ENCODE results near the gene ZNF470.

Gene ZNF470
- 1.6 to 4.6 reads per million in 2 donors for total RNA-seq

- peak; percentile 56 to 91 (median 79) for DNase-seq
These were observed at the start of gene ZNF470 for GRCh38 chr19:56567274-56568120. Gene ZNF470, plus strand, starts transcription at chr19:56567468. Its CDS starts 2,844 bp downstream, at chr19:56570312.

- no peak for DNase-seq
These were observed 41.9 kb upstream of the ZNF470 start for GRCh38 chr19:56525214-56525860.

GRCh38 chr19:56537442-56537841 lies 29.8 kb upstream of the ZNF470 start:
- no peak for DNase-seq

- DNase-seq, result peak; percentile 61 to 87 (median 85)
These were observed 29.0 kb upstream of the ZNF470 start for GRCh38 chr19:56538254-56538760.

- DNase-seq, result peak in 1 of 5 experiments; percentile 33
These were observed 28.5 kb upstream of the ZNF470 start, which contains the start of gene ZFP28 for GRCh38 chr19:56538761-56539263. Gene ZFP28, plus strand, starts transcription at chr19:56538948. Its CDS starts 71 bp downstream, at chr19:56539019.

- no peak for DNase-seq
These were observed 23.5 kb upstream of the ZNF470 start for GRCh38 chr19:56543776-56544175.

GRCh38 chr19:56547535-56547934 lies 19.7 kb upstream of the ZNF470 start:
- DNase-seq, result no peak

GRCh38 chr19:56554272-56554869 lies 12.9 kb upstream of the ZNF470 start:
- DNase-seq, result no peak

GRCh38 chr19:56562766-56563165 lies 4.5 kb upstream of the ZNF470 start:
- DNase-seq, result no peak

- DNase-seq, result peak in 2 of 5 experiments; percentile 10 to 11
These were observed 379 bp upstream of the ZNF470 start for GRCh38 chr19:56566904-56567273.

GRCh38 chr19:56572589-56572988 lies 5.3 kb downstream of the ZNF470 start:
- no peak for DNase-seq

- no peak for DNase-seq
These were observed 6.6 kb downstream of the ZNF470 start for GRCh38 chr19:56573914-56574313.

- no peak for DNase-seq
These were observed 10.7 kb downstream of the ZNF470 start for GRCh38 chr19:56577719-56578602.

- no peak for DNase-seq
These were observed 27.1 kb downstream of the ZNF470 start for GRCh38 chr19:56594446-56594782.

GRCh38 chr19:56594783-56595547 lies 27.7 kb downstream of the ZNF470 start, which contains the start of gene ZNF71:
Gene ZNF71, plus strand, starts transcription at chr19:56595302. Its CDS starts 6,257 bp downstream, at chr19:56601559.
- peak; percentile 64 to 89 (median 80) for DNase-seq

- no peak for DNase-seq
These were observed 28.3 kb downstream of the ZNF470 start for GRCh38 chr19:56595548-56595899.

GRCh38 chr19:56596676-56597075 lies 29.4 kb downstream of the ZNF470 start:
- DNase-seq, result no peak

- DNase-seq, result no peak
These were observed 30.4 kb downstream of the ZNF470 start for GRCh38 chr19:56597696-56598095.

GRCh38 chr19:56601375-56601774 lies 34.1 kb downstream of the ZNF470 start:
- DNase-seq, result no peak

- DNase-seq, result no peak
These were observed 36.6 kb downstream of the ZNF470 start for GRCh38 chr19:56603829-56604228.

- DNase-seq, result no peak
These were observed 41.2 kb downstream of the ZNF470 start for GRCh38 chr19:56608274-56608964.

Measured in T-helper 2 cell (primary cell).